ENCODE results near the gene MRPL54.

DNA sequence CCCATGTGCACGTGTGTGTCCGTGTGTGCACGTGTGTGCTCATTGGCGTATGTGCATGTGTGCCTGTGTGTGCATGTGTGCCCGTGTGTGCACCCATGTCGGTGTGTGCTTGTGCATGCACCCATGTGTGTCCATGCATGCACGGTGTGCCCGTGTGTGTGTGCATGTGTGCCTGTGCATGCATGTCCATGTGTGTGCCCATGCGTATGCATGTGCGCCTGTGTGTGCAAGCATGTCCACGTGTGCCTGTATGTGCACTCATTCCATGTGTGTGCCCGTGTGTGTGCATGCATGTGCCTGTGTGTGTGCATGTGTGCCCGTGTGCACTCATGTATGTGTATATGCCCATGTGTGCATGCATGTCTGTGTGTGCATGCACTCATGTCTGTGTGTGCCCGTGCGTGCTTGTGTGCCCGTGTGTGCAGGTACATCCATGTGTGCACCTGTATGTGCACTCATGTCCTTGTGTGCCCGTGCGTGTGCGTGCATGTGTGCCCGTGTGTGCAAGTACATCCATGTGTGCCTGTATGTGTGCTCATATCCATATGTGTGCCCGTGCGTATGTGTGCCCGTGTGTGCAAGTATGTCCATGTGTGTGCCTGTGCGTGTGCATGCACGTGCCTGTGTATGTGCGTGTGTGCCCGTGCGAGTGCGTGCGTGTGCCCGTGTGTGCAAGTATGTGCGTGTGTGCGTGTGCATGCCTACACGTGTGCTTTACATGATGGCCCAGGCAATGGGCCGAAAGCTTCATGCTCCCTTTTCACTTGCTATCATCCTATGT, 45.3 kb downstream of the MRPL54 start:
- TF ChIP-seq, protein P1, sequence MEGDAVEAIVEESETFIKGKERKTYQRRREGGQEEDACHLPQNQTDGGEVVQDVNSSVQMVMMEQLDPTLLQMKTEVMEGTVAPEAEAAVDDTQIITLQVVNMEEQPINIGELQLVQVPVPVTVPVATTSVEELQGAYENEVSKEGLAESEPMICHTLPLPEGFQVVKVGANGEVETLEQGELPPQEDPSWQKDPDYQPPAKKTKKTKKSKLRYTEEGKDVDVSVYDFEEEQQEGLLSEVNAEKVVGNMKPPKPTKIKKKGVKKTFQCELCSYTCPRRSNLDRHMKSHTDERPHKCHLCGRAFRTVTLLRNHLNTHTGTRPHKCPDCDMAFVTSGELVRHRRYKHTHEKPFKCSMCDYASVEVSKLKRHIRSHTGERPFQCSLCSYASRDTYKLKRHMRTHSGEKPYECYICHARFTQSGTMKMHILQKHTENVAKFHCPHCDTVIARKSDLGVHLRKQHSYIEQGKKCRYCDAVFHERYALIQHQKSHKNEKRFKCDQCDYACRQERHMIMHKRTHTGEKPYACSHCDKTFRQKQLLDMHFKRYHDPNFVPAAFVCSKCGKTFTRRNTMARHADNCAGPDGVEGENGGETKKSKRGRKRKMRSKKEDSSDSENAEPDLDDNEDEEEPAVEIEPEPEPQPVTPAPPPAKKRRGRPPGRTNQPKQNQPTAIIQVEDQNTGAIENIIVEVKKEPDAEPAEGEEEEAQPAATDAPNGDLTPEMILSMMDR (IDR thresholded peaks at IDR 0.05), result no peak
- no peak for TF ChIP-seq EP300 (IDR thresholded peaks at IDR 0.05)
- TF ChIP-seq, protein P2, sequence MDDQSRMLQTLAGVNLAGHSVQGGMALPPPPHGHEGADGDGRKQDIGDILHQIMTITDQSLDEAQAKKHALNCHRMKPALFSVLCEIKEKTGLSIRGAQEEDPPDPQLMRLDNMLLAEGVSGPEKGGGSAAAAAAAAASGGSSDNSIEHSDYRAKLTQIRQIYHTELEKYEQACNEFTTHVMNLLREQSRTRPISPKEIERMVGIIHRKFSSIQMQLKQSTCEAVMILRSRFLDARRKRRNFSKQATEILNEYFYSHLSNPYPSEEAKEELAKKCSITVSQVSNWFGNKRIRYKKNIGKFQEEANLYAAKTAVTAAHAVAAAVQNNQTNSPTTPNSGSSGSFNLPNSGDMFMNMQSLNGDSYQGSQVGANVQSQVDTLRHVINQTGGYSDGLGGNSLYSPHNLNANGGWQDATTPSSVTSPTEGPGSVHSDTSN (IDR thresholded peaks at IDR 0.05), result no peak
- TF ChIP-seq, protein P3, sequence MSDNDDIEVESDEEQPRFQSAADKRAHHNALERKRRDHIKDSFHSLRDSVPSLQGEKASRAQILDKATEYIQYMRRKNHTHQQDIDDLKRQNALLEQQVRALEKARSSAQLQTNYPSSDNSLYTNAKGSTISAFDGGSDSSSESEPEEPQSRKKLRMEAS (IDR thresholded peaks at IDR 0.05), result no peak
- no peak for TF ChIP-seq MAFK (IDR thresholded peaks at IDR 0.05; ENCODE audit: partially characterized antibody)
- TF ChIP-seq RNF2 (IDR thresholded peaks at IDR 0.05; ENCODE audit: borderline replicate concordance, low read depth), result no peak

Data from A549 (cell line).